K562 (cell line): ENCODE measurements around the gene FOCAD. TPM values are rescaled to one million over a fixed set of nuclear protein-coding genes. Genes with fewer than 3 reads are reported as not detected.

Source experiments
- ATAC-seq: fragments of 200-7000 bp; cut with Tn5 transposase; 3 replicates; pipeline ENCODE4 v1.9.1; 2020; ENCODE audit warnings: moderate library complexity
- BruUV-seq: library from RNA; stranded (reverse); fragments of 400-500 nt; replicated peaks from 2 replicates; lab custom pipeline; 2021; lab: Mats Ljungman, UMichigan
- CTCF ChIA-PET: fragments of 300-600 bp; formaldehyde crosslinking; extraction: SDS; loops from one replicate; lab custom pipeline; 2021; ENCODE audit warnings: low intra/inter-chr PET ratio; lab: Yijun Ruan, JAX
- POLR2A ChIA-PET: fragments of 300-600, 350-650 bp; sonication (Branson Sonifier 250); formaldehyde crosslinking; extraction: SDS; loops from one replicate; lab custom pipeline; 2021; ENCODE audit warnings: antibody characterized with exemption, inconsistent platforms; lab: Yijun Ruan, JAX
- DNase-seq, 4 experiments: peaks; one replicate each; pipeline versions ENCODE4 v3.0.0 to v3.0.0-alpha.2; 2011 to 2018; ENCODE audit warnings: low spot score in 3 of 4, mixed read lengths in 3 of 4; ENCODE audit errors: extremely low read depth in 1 of 4
- FAIRE-seq: peaks from 2 replicates; lab custom pipeline; 2011; peaks lifted over from hg19 to GRCh38; lab: Jason Lieb, UNC
- H2AFZ ChIP-seq: 2 replicates; pipeline ENCODE4 v1.6.0; 2011; ENCODE audit warnings: low read depth, low read length, control low read depth, inconsistent platforms
- H3K27ac ChIP-seq: fragments of 200-600 bp; 3 replicates; pipeline ENCODE4 v1.8.0; 2011; ENCODE audit warnings: low read depth, mild to moderate bottlenecking, control low read depth, inconsistent platforms, low read length, moderate library complexity, mixed read lengths; ENCODE audit errors: extremely low read depth
- H3K27me3 ChIP-seq, 2 experiments: fragments of 300-600 bp in 1 of 2; 2 replicates in 1 of 2; 3 replicates in 1 of 2; pipeline versions ENCODE4 v1.6.0 to v1.8.0; 2011; ENCODE audit warnings: inconsistent platforms in 2 of 2, low read length in 2 of 2, mild to moderate bottlenecking in 1 of 2, mixed read lengths in 1 of 2, moderate library complexity in 1 of 2; ENCODE audit not compliant: control insufficient read depth in 2 of 2, insufficient read depth in 2 of 2
- H3K36me3 ChIP-seq: fragments of 300-600 bp; 3 replicates; pipeline ENCODE4 v1.8.0; 2011; ENCODE audit warnings: mild to moderate bottlenecking, low read length, inconsistent platforms; ENCODE audit not compliant: control insufficient read depth, insufficient read depth
- H3K4me1 ChIP-seq, 2 experiments: fragments of 200-600 bp in 1 of 2; replicated peaks in 1 of 2; 2 replicates in 1 of 2; 3 replicates in 1 of 2; pipeline versions ENCODE4 v1.5.1 to v1.8.0; 2011; ENCODE audit warnings: inconsistent platforms in 2 of 2, low read length in 2 of 2, mild to moderate bottlenecking in 1 of 2, mixed read lengths in 1 of 2, moderate library complexity in 1 of 2; ENCODE audit not compliant: control insufficient read depth in 2 of 2, insufficient read depth in 2 of 2
- H3K4me2 ChIP-seq: 2 replicates; pipeline ENCODE4 v1.6.1; 2011; ENCODE audit warnings: low read length, control low read depth, inconsistent platforms, mixed read lengths; ENCODE audit not compliant: insufficient read depth
- H3K4me3 ChIP-seq: fragments of 200-600 bp; sonication (generic), shearing (Covaris generic); 2 replicates; pipeline ENCODE4 v1.5.1; 2016; ENCODE audit warnings: control low read depth, inconsistent platforms
- H3K79me2 ChIP-seq: fragments of 200-600 bp; 3 replicates; pipeline ENCODE4 v1.8.0; 2011; ENCODE audit warnings: low read length, inconsistent platforms; ENCODE audit not compliant: control insufficient read depth, insufficient read depth
- H3K9ac ChIP-seq, 2 experiments: 2 replicates each; pipeline versions ENCODE4 v1.6.0 to v1.6.1; 2011; ENCODE audit warnings: low read depth in 2 of 2, low read length in 2 of 2, control low read depth in 1 of 2, inconsistent platforms in 1 of 2, mild to moderate bottlenecking in 1 of 2, mixed read lengths in 1 of 2; ENCODE audit not compliant: insufficient read depth in 1 of 2
- H3K9me1 ChIP-seq: one replicate; pipeline ENCODE4 v1.6.0; 2011; ENCODE audit warnings: inconsistent platforms, mild to moderate bottlenecking, low read length, moderate library complexity; ENCODE audit not compliant: control insufficient read depth, insufficient read depth
- H3K9me3 ChIP-seq: replicated peaks from 2 replicates; pipeline ENCODE4 v1.5.1; 2011; ENCODE audit warnings: low read depth, low read length, inconsistent platforms; ENCODE audit not compliant: control insufficient read depth, insufficient read depth
- H4K20me1 ChIP-seq: replicated peaks from 2 replicates; pipeline ENCODE4 v1.6.1; 2011; ENCODE audit warnings: low read length, inconsistent platforms, mixed read lengths; ENCODE audit not compliant: control insufficient read depth, insufficient read depth
- ETV5 ChIP-seq: sonication (generic); formaldehyde crosslinking; IDR thresholded peaks from 2 replicates; pipeline ENCODE4 v1.4.0; 2020; ENCODE audit warnings: low read depth, mild to moderate bottlenecking, missing genetic modification reagents
- WHSC1 ChIP-seq: IDR thresholded peaks from one replicate; pipeline ENCODE4 v1.6.1; 2012; ENCODE audit warnings: low read length, control low read depth, inconsistent platforms
- ZBTB1 ChIP-seq: sonication (generic); formaldehyde crosslinking; IDR thresholded peaks from 2 replicates; pipeline ENCODE4 v1.8.1; 2023; ENCODE audit warnings: missing genetic modification reagents, low read depth, mild to moderate bottlenecking, borderline replicate concordance
- ZNF217 ChIP-seq: sonication (generic); formaldehyde crosslinking; IDR thresholded peaks from 2 replicates; pipeline ENCODE4 v1.8.0; 2022; ENCODE audit warnings: mild to moderate bottlenecking, missing genetic modification reagents
- WGBS: fragments of 100-300 bp; shearing (Covaris generic); methylation state at CpG from one replicate; pipeline ENCODE4 v1.1.6; 2016; ENCODE audit warnings: low coverage, mixed read lengths; ENCODE audit not compliant: insufficient coverage; ENCODE audit errors: missing lambda C conversion rate; 5-methylcytosine and 5-hydroxymethylcytosine counted together
- in situ Hi-C: fragments of 300-500 bp; cut with MboI; formaldehyde crosslinking; loops from 4 replicates; pipeline ENCODE4 v1.15.0; 2018; ENCODE audit warnings: inconsistent platforms, mixed read lengths
- intact Hi-C: fragments of 100-400 bp; cut with micrococcal nuclease; formaldehyde crosslinking; loops from 2 replicates; pipeline ENCODE4 v1.14.2; 2022
- polyA plus RNA-seq, 8 experiments: library from polyadenylated mRNA; depleted of rRNA in 4 of 8; stranded (reverse) in 5 of 8; unstranded in 3 of 8; fragments of >200 nt; fragmentation: Nextera tagmentation in 2 of 8; fragmentation: Illumina TruSeq in 1 of 8; extraction: Ambion mirVana in 2 of 8; extraction: Trizol in 1 of 8; gene quantifications; 2 replicates each; pipeline versions ENCODE4 v1.2.1 to v1.2.3, GENCODE V29; 2011 to 2014; ENCODE audit warnings: inconsistent platforms in 1 of 8, missing spikeins in 1 of 8
- total RNA-seq, 7 experiments: library from RNA; depleted of rRNA in 6 of 7; stranded (reverse); fragments of >200 nt in 6 of 7; fragmentation: Illumina TruSeq in 2 of 7; extraction: Trizol in 2 of 7; gene quantifications; 2 replicates each; pipeline versions ENCODE4 v1.2.1 to v1.2.3, GENCODE V29; 2011 to 2021; ENCODE audit warnings: low replicate concordance in 1 of 7
- TF ChIP-seq, protein P1 (sequence below): fragments of 250-450 bp; sonication (Bioruptor Pico); IDR thresholded peaks from 2 replicates; pipeline ENCODE4 v1.5.0; 2021
- TF ChIP-seq, protein P2 (sequence below): fragments of 450-650 bp; IDR thresholded peaks from 2 replicates; pipeline ENCODE4 v1.6.1; 2017; ENCODE audit warnings: mild to moderate bottlenecking, moderate library complexity
- TF ChIP-seq, protein P3 (sequence below): fragments of 450-650 bp; IDR thresholded peaks from 2 replicates; pipeline ENCODE4 v1.6.1; 2016
- TF ChIP-seq, protein P4 (sequence below): fragments of 450-650 bp; IDR thresholded peaks from 2 replicates; pipeline ENCODE4 v1.7.0; 2016; ENCODE audit warnings: borderline replicate concordance

Gene FOCAD
- total and polyA plus RNA-seq, 9 of the 15 experiments (the other 6 are each of a cell fraction or from before 2014, with no cell fraction given) = 0.13 to 2.4 (median 1.6) TPM

DNA sequence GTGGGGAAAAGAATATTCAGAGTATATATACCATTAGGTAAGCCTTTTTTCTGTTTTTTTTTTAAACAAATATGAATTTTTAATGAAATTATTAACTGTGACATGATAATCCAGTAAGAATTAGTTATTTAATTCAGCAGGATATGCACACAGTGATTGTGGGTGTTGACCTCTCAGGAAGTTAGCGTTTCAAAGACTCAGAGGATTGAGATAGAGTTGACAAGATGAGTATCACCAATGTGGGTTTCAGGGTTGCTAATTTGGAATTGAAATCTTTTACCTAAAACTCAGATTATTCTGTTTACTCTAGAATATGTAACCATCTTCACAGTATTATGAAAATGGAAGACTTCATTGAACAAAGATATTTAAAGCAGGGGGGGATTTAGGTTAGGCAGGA is 56.2 kb downstream of the FOCAD start:
- Histone ChIP-seq H3K4me1 (no peaks in the 10 kb centered on the region), H3K79me2 (no peaks in the 10 kb centered on the region), H3K36me3 (no peaks in the 10 kb centered on the region), H3K9me3 (no peaks in the 10 kb centered on the region), H3K4me3 (no peak overlapping the region), H3K27me3 (no peaks in the 10 kb centered on the region), H3K4me2 (no peak overlapping the region), H3K9me1 (no peaks in the 10 kb centered on the region), H2AFZ (no peak overlapping the region), H3K9ac (no peak overlapping the region), H4K20me1 (no peaks in the 10 kb centered on the region), H3K27ac (no peak overlapping the region)
- DNase-seq = no peak
- BruUV-seq = no TSS peak
- WGBS = 58% methylated on average over 1 of the region's 1 CpG
- in situ Hi-C loops (no loop called here), intact Hi-C loops (no loop called here)
- ChIA-PET CTCF (no interaction called here), POLR2A (no interaction called here)
- no peak for FAIRE-seq
- TF ChIP-seq, protein P1, sequence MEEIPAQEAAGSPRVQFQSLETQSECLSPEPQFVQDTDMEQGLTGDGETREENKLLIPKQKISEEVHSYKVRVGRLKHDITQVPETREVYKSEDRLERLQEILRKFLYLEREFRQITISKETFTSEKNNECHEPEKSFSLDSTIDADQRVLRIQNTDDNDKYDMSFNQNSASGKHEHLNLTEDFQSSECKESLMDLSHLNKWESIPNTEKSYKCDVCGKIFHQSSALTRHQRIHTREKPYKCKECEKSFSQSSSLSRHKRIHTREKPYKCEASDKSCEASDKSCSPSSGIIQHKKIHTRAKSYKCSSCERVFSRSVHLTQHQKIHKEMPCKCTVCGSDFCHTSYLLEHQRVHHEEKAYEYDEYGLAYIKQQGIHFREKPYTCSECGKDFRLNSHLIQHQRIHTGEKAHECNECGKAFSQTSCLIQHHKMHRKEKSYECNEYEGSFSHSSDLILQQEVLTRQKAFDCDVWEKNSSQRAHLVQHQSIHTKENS (CRISPR knock-in tag) = no peak
- TF ChIP-seq, protein P2, sequence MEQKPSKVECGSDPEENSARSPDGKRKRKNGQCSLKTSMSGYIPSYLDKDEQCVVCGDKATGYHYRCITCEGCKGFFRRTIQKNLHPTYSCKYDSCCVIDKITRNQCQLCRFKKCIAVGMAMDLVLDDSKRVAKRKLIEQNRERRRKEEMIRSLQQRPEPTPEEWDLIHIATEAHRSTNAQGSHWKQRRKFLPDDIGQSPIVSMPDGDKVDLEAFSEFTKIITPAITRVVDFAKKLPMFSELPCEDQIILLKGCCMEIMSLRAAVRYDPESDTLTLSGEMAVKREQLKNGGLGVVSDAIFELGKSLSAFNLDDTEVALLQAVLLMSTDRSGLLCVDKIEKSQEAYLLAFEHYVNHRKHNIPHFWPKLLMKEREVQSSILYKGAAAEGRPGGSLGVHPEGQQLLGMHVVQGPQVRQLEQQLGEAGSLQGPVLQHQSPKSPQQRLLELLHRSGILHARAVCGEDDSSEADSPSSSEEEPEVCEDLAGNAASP = no peak
- TF ChIP-seq WHSC1 = no peak
- no peak for TF ChIP-seq ZNF217 (CRISPR knock-in tag)
- TF ChIP-seq, protein P3, sequence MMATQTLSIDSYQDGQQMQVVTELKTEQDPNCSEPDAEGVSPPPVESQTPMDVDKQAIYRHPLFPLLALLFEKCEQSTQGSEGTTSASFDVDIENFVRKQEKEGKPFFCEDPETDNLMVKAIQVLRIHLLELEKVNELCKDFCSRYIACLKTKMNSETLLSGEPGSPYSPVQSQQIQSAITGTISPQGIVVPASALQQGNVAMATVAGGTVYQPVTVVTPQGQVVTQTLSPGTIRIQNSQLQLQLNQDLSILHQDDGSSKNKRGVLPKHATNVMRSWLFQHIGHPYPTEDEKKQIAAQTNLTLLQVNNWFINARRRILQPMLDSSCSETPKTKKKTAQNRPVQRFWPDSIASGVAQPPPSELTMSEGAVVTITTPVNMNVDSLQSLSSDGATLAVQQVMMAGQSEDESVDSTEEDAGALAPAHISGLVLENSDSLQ = no peak
- no peak for TF ChIP-seq ETV5
- TF ChIP-seq, protein P4, sequence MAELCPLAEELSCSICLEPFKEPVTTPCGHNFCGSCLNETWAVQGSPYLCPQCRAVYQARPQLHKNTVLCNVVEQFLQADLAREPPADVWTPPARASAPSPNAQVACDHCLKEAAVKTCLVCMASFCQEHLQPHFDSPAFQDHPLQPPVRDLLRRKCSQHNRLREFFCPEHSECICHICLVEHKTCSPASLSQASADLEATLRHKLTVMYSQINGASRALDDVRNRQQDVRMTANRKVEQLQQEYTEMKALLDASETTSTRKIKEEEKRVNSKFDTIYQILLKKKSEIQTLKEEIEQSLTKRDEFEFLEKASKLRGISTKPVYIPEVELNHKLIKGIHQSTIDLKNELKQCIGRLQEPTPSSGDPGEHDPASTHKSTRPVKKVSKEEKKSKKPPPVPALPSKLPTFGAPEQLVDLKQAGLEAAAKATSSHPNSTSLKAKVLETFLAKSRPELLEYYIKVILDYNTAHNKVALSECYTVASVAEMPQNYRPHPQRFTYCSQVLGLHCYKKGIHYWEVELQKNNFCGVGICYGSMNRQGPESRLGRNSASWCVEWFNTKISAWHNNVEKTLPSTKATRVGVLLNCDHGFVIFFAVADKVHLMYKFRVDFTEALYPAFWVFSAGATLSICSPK = no peak
- no peak for TF ChIP-seq ZBTB1 (CRISPR knock-in tag)
- no peak for ATAC-seq
